NT2/D1 (cell line): ENCODE data around the gene PRR11.

Experiments
- DNase-seq: peaks from one replicate; pipeline ENCODE4 v3.0.0-alpha.2; 2011; ENCODE audit warnings: low read depth, low spot score
- H3K27me3 ChIP-seq: 2 replicates; pipeline ENCODE4 v1.6.0; 2011; ENCODE audit warnings: mild to moderate bottlenecking; ENCODE audit not compliant: insufficient read length, insufficient read depth
- H3K36me3 ChIP-seq: 2 replicates; pipeline ENCODE4 v1.6.1; 2011; ENCODE audit warnings: mild to moderate bottlenecking, low read length, mixed read lengths; ENCODE audit not compliant: insufficient read depth, insufficient read length
- H3K4me1 ChIP-seq: 2 replicates; pipeline ENCODE4 v1.5.1; 2011; ENCODE audit not compliant: insufficient read depth, insufficient read length
- H3K4me3 ChIP-seq: 2 replicates; pipeline ENCODE4 v1.5.1; 2011; ENCODE audit warnings: low read depth; ENCODE audit not compliant: insufficient read length
- H3K9ac ChIP-seq: 2 replicates; pipeline ENCODE4 v1.6.0; 2011; ENCODE audit warnings: low read depth; ENCODE audit not compliant: insufficient read length
- H3K9me3 ChIP-seq: 2 replicates; pipeline ENCODE4 v1.5.1; 2011; ENCODE audit warnings: mild to moderate bottlenecking, low read length; ENCODE audit not compliant: insufficient read depth
- SUZ12 ChIP-seq: IDR thresholded peaks from 2 replicates; pipeline ENCODE4 v1.6.1; 2011; ENCODE audit not compliant: insufficient read length, insufficient read depth; ENCODE audit errors: extremely low read depth
- YY1 ChIP-seq: IDR thresholded peaks from 2 replicates; pipeline ENCODE4 v1.6.1; 2011; ENCODE audit not compliant: insufficient read length, insufficient read depth
- ZNF274 ChIP-seq: IDR thresholded peaks from 2 replicates; pipeline ENCODE4 v1.6.1; 2011; ENCODE audit warnings: mild to moderate bottlenecking, low read depth, low read length

PRR11 gene

GRCh38 chr17:59155439-59156177, at the start of gene PRR11:
TSS of gene PRR11 (plus strand) at chr17:59155746. CDS start at chr17:59169753, 14,007 bp downstream.
- no peaks in the 10 kb centered on the region for H3K4me1 ChIP-seq
- no peak for TF ChIP-seq YY1
- no peak for TF ChIP-seq SUZ12
- no peak for TF ChIP-seq ZNF274
- no peaks in the 10 kb centered on the region for H3K27me3 ChIP-seq
- peak within 1 kb of the TSS; percentile 94 for H3K9ac ChIP-seq
- peak within 1 kb of the TSS; percentile 90 for H3K4me3 ChIP-seq
- H3K36me3 ChIP-seq, result peaks cover 14% of the 10 kb centered on the region
- H3K9me3 ChIP-seq, result no peaks in the 10 kb centered on the region
- DNase-seq, result peak; percentile 97

DNA sequence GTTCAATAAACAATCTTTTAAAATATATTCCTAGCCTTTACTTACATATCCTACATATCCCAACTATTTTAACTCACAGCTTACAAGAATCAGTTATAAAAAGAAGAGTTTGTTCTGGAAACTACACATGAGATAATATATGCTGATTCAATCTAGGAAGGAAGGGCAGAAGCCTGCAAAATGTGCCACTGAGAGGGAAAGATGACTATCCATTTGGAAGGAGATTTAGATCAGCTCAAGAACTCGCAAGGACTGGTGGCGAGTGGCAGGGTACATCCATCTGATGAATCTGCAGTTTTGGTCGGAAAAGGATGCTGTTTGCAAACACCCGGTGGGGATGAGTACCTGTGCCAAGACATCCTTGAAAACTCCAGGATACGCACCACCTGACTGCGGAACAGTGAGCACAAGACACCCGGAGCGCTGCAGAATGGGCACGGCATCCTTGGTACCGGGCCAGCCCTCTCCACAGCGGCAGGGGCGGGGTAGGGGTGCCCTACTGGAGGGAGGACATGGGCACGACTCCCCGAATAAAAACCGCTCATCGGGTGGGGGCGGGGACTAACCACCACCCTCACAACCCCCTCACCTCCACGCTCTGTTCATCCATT, 49.6 kb upstream of the PRR11 start:
- H3K4me1 ChIP-seq, result no peaks in the 10 kb centered on the region
- H3K4me3 ChIP-seq, result peak overlapping the region; percentile 91
- peaks cover 19% of the 10 kb centered on the region for H3K36me3 ChIP-seq
- no peaks in the 10 kb centered on the region for H3K27me3 ChIP-seq
- TF ChIP-seq SUZ12 (no peak), ZNF274 (no peak), YY1 (no peak)
- peak overlapping the region; percentile 82 for H3K9ac ChIP-seq
- no peak for DNase-seq
- H3K9me3 ChIP-seq, result no peaks in the 10 kb centered on the region

DNA sequence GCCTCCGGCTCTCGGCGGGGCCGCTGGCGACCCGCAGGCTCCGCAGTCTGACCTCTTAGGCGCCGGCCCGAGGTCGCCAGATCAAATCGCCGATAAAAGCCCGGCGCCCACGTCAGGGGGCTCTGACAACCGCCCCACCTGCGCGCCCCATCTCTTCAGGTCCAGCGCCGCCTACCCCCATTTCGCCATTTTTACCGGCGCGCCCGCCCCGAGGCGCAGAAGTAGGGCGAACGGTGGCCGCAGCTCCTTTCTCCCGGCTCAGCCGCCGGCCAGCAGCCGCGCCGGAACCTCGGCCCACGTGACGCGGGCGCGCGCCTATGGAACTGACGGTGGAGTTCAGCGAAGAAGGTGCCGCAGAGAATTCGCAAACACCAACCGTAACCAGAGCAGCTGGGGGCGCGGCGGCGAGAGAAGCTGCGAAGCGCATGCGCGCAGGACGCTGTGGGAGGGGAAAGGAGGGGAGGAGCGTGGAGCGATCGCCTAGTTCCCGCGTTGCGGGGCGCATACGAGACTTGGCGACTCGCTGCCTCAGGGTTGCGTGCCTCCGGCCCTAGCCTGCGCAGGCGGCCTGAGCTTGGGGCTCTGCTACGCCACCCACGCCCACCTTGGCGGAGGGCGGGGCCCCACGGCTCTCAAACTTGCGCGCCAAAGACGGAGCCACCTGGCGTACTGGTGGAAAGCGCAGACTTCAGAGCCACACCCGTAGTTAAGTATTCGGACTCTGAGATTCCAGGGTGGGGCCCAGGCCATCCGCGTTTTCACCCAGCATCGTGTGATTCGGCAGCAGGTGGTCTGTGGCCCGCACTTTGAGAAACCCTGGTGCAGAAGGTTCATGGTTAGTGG, 48.9 kb upstream of the PRR11 start, which contains the start of gene TRIM37:
TRIM37 (minus strand) TSS at position 418 of the 843 bp plus-strand sequence. CDS start 419 bp downstream, outside the sequence.
- peak; percentile 96 for DNase-seq
- Histone ChIP-seq H3K36me3 (peaks cover 27% of the 10 kb centered on the region), H3K9ac (peak within 1 kb of the TSS; percentile 82), H3K27me3 (no peaks in the 10 kb centered on the region), H3K4me3 (peak within 1 kb of the TSS; percentile 91), H3K4me1 (no peaks in the 10 kb centered on the region), H3K9me3 (no peaks in the 10 kb centered on the region)
- no peak for TF ChIP-seq YY1
- no peak for TF ChIP-seq ZNF274
- TF ChIP-seq SUZ12, result no peak

DNA sequence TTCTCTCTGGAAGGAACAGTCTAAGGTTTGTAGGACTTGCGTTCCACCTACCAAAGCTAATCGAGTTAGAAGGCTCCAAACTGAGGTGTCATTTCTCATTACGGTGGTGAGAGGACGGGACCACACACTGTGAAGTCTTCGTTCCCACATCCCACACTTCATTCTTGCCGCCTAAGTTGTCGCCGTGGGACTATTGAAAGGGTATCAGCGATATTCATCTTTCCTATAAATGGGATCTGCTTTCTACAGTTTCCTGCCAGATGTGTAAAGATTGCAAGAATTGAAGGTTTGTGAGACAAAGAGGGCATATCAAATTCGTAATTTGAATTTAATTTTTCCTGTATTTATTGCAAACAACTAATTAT, 48.3 kb upstream of the PRR11 start:
- Histone ChIP-seq H3K27me3 (no peaks in the 10 kb centered on the region), H3K9me3 (no peaks in the 10 kb centered on the region), H3K4me1 (no peaks in the 10 kb centered on the region), H3K36me3 (peaks cover 28% of the 10 kb centered on the region), H3K4me3 (peak overlapping the region; percentile 91), H3K9ac (peak overlapping the region; percentile 68)
- DNase-seq, result no peak
- TF ChIP-seq SUZ12 (no peak), YY1 (no peak), ZNF274 (no peak)

GRCh38 chr17:59108400-59109102, 47.0 kb upstream of the PRR11 start:
- DNase-seq, result no peak
- Histone ChIP-seq H3K9me3 (no peaks in the 10 kb centered on the region), H3K36me3 (peaks cover 34% of the 10 kb centered on the region), H3K4me3 (no peak overlapping the region), H3K4me1 (no peaks in the 10 kb centered on the region), H3K27me3 (no peaks in the 10 kb centered on the region), H3K9ac (no peak overlapping the region)
- no peak for TF ChIP-seq ZNF274
- no peak for TF ChIP-seq SUZ12
- no peak for TF ChIP-seq YY1

DNA sequence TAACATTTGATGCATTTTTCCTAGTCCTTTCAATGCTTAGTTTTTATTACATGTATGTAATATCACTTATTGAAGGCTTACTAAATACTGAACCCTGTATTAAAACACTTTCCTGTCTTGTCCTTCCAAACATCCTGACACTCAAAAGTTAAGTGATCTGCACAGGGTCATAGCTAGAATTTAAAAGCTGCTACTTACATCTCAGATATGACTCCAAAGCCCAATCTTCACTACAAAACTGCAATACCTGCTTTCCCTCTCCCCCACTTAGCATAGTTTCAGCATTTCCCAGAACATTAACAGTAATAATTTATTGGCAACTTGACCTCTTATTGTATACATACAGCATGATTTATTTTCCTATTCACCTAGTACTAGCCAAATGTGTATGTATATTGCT, 44.6 kb upstream of the PRR11 start:
- H3K27me3 ChIP-seq, result no peaks in the 10 kb centered on the region
- H3K9ac ChIP-seq, result no peak overlapping the region
- H3K9me3 ChIP-seq, result no peaks in the 10 kb centered on the region
- no peaks in the 10 kb centered on the region for H3K4me1 ChIP-seq
- peaks cover 44% of the 10 kb centered on the region for H3K36me3 ChIP-seq
- DNase-seq, result no peak
- TF ChIP-seq ZNF274, result no peak
- TF ChIP-seq YY1, result no peak
- TF ChIP-seq SUZ12, result no peak
- H3K4me3 ChIP-seq, result no peak overlapping the region
